Hepatocyte (in vitro differentiated cells): ENCODE data around the gene APOC4.

ENCODE experiments used
- CTCF ChIP-seq: fragments of 200-600 bp; sonication (generic); IDR thresholded peaks from 2 replicates; pipeline ENCODE4 v1.5.1; 2016; ENCODE audit warnings: antibody characterized with exemption, mild to moderate bottlenecking; ENCODE audit not compliant: poor library complexity
- EZH2 ChIP-seq: fragments of 200-600 bp; sonication (generic); IDR thresholded peaks from 2 replicates; pipeline ENCODE4 v1.6.1; 2016; ENCODE audit warnings: antibody characterized with exemption, mild to moderate bottlenecking, borderline replicate concordance

- no peak for TF ChIP-seq EZH2
- TF ChIP-seq CTCF = no peak
Observed at GRCh38 chr19:44900328-44901244, 41.5 kb upstream of the APOC4 start.
